ENCODE data around the gene GIT1.
A peak's percentile ranks its signal among the peaks of the same experiment; 100 is the strongest.

- peak; percentile 84 for TF ChIP-seq CTCF (conservative IDR thresholded peaks at IDR 0.05; ENCODE audit: low read length)
- no peak for TF ChIP-seq EZH2phosphoT487 (IDR thresholded peaks at IDR 0.05; ENCODE audit: borderline replicate concordance, low read depth, low read length)
Observed at GRCh38 chr17:29617481-29618271, 28.2 kb upstream of the GIT1 start.
